Neutrophil (primary cell): Measurements from ENCODE around the gene EXOC3L2.
A peak's percentile ranks its signal among the peaks of the same experiment; 100 is the strongest.

Source experiments
- H3K27ac ChIP-seq: fragments of 200-600 bp; sonication (generic); 2 replicates; pipeline ENCODE4 v1.5.1; 2016; ENCODE audit warnings: mild to moderate bottlenecking, moderate library complexity
- H3K27me3 ChIP-seq: fragments of 200-600 bp; sonication (generic); 2 replicates; pipeline ENCODE4 v1.6.0; 2016; ENCODE audit warnings: mild to moderate bottlenecking
- H3K36me3 ChIP-seq: fragments of 200-600 bp; sonication (generic); 2 replicates; pipeline ENCODE4 v1.5.1; 2017
- H3K4me1 ChIP-seq, 2 experiments: fragments of 200-600 bp in 1 of 2; sonication (generic) in 1 of 2; 1 replicate in 1 of 2; 2 replicates in 1 of 2; pipeline versions ENCODE4 v1.5.1 to v1.6.1; 2013 to 2016; ENCODE audit warnings: low read depth in 1 of 2, low read length in 1 of 2, mild to moderate bottlenecking in 1 of 2, moderate library complexity in 1 of 2; ENCODE audit not compliant: control insufficient read depth in 1 of 2, insufficient read depth in 1 of 2
- H3K4me3 ChIP-seq, 2 experiments: fragments of 200-600 bp in 1 of 2; sonication (generic) in 1 of 2; 1 replicate in 1 of 2; 2 replicates in 1 of 2; pipeline ENCODE4 v1.5.1; 2013 to 2016; ENCODE audit warnings: low read depth in 1 of 2, low read length in 1 of 2, mild to moderate bottlenecking in 1 of 2, moderate library complexity in 1 of 2
- H3K9me3 ChIP-seq: fragments of 200-600 bp; sonication (generic); 2 replicates; pipeline ENCODE4 v1.5.1; 2016
- TF ChIP-seq, protein P1 (sequence below): fragments of 200-600 bp; sonication (generic); IDR thresholded peaks from 2 replicates; pipeline ENCODE4 v1.5.1; 2016; ENCODE audit warnings: antibody characterized with exemption

The EXOC3L2 gene

DNA sequence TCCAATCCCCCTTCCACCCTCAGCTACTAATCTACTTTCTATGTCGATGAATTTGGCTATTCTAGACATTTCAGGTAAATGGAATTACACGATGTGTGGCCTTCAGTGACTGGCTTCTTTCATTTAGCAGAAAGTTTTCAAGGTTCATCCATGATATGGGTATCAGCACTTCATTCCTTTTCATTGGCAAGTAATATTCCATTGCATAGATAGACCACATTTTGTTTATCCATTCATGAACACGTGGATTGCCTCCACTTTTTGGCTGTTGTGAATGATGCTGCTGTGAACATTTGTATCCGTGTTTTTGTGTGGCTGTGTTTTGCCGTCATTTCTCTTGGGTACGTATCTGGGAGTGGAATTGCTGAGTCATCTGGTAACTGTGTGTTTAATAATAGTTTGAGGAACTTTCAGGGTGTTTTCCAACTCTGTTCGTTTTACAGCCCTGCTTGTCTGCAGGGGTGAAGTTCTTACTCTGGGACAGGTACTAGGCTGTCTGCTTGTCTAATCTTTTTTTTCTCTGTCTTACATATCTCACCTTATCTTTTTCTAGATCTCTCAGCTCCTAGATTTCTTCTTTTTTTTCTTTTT is 38.3 kb upstream of the EXOC3L2 start:
- Histone ChIP-seq H3K4me1 (peaks cover 4 to 20% of the 10 kb centered on the region in 2 experiments), H3K36me3 (peaks cover 48% of the 10 kb centered on the region), H3K27me3 (no peaks in the 10 kb centered on the region), H3K27ac (peak overlapping the region; percentile 68), H3K4me3 (no peak overlapping the region), H3K9me3 (no peaks in the 10 kb centered on the region)
- TF ChIP-seq, protein P1, sequence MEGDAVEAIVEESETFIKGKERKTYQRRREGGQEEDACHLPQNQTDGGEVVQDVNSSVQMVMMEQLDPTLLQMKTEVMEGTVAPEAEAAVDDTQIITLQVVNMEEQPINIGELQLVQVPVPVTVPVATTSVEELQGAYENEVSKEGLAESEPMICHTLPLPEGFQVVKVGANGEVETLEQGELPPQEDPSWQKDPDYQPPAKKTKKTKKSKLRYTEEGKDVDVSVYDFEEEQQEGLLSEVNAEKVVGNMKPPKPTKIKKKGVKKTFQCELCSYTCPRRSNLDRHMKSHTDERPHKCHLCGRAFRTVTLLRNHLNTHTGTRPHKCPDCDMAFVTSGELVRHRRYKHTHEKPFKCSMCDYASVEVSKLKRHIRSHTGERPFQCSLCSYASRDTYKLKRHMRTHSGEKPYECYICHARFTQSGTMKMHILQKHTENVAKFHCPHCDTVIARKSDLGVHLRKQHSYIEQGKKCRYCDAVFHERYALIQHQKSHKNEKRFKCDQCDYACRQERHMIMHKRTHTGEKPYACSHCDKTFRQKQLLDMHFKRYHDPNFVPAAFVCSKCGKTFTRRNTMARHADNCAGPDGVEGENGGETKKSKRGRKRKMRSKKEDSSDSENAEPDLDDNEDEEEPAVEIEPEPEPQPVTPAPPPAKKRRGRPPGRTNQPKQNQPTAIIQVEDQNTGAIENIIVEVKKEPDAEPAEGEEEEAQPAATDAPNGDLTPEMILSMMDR = no peak

DNA sequence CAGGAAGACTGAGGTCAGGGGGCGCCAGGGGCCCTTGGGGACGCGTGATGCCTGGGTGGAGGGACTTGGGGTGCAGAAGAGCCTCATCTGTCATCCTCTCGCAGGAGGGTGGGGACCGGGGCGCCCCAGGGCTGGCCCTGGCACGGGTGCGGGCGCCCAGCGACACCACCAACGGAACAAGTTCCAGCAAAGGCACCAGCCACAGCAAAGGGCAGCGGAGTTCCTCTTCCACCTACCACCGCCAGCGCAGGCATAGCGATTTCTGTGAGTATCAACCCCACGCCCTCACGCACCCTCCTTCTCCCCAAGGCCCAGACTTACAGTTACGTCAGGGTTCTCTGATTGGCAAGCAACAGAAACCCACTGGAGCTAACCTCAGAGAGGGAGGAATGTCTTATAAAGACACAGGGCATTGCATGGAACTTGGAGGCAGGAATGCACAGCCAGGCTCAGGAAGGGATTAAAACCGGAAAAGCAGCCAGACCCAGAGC is 35.3 kb upstream of the EXOC3L2 start:
- H3K4me3 ChIP-seq = no peak overlapping the region
- H3K27me3 ChIP-seq = no peaks in the 10 kb centered on the region
- H3K9me3 ChIP-seq = no peaks in the 10 kb centered on the region
- peaks cover 51% of the 10 kb centered on the region for H3K36me3 ChIP-seq
- TF ChIP-seq, protein P1 = no peak
- peaks cover 4 to 20% of the 10 kb centered on the region in 2 experiments for H3K4me1 ChIP-seq
- H3K27ac ChIP-seq = no peak overlapping the region

DNA sequence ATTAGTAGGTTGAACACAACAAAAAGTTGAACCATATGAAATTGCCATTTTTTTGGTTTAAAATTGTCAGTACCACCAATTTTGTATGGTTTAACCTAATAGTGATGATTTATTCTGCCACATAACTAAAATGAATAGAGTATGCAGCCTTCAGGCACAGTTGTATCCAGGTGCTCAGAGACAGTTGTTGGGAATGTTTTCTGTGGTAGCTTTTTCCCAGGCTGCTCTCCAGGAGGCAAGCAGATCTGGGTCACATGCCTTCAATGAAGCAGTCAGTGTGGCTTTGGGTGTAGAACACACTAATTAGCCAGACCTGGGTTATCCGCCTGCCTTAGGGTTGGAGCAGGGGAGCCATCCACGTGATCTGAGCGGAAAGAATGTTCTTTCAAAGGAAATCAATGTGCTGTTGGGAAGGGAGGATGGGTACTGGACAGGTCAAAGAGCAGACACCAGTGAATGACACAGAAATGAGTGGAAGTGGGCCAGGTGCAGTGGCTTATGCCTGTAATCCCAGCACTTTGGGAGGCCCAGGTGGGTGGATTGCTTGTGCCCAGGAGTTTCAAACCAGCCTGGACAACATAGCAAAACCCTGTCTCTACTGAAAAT is 34.5 kb upstream of the EXOC3L2 start:
- H3K4me1 ChIP-seq = peaks cover 4 to 19% of the 10 kb centered on the region in 2 experiments
- TF ChIP-seq, protein P1 = no peak
- no peak overlapping the region for H3K4me3 ChIP-seq
- H3K27me3 ChIP-seq = no peaks in the 10 kb centered on the region
- no peak overlapping the region for H3K27ac ChIP-seq
- H3K9me3 ChIP-seq = no peaks in the 10 kb centered on the region
- peaks cover 56% of the 10 kb centered on the region for H3K36me3 ChIP-seq

DNA sequence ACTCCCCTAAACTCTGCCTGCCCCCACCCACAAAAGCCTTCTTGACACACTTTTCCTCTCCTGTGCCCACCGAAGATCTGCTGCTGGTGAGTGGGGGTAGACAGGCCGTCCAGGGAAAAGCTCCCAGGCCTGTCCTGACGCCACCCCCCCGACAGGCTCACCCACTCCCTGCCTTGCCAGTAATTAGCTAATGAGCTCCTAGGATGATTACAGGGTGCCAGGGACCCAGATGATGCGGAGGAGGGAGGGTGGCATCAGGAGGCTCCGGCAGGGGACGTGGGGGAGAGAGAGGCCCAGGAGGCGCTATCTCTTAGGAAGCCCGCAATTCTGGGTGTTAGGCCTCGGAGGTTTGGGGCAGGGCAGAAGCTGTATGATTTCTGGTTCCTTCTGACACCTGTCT is 32.9 kb upstream of the EXOC3L2 start:
- Histone ChIP-seq H3K4me1 (peaks cover 0 to 3% of the 10 kb centered on the region in 2 experiments), H3K36me3 (peaks cover 72% of the 10 kb centered on the region), H3K27me3 (no peaks in the 10 kb centered on the region), H3K27ac (no peak overlapping the region), H3K9me3 (no peaks in the 10 kb centered on the region), H3K4me3 (no peak overlapping the region)
- TF ChIP-seq, protein P1 = no peak

DNA sequence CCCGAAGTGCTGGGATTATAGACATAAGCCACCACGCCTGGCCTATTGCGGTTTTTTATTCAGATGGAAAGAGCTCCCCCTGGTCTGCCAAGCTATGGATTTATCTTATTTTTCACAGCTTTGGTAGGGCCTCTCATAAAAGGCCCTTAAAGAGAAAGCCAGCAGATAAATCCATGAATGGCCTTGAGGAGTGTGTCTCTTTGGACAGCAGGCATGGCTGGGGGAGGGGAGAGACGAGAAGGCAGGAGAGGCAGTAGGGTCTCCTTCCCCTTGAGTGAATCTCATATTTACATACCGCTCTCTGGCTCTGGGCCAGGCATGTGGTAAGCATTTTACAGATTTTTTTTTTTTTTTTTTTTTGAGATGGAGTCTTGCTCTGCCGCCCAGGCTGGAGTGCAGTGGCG is 31.1 kb upstream of the EXOC3L2 start:
- no peaks in the 10 kb centered on the region for H3K27me3 ChIP-seq
- no peak overlapping the region for H3K4me3 ChIP-seq
- no peak overlapping the region for H3K27ac ChIP-seq
- TF ChIP-seq, protein P1 = no peak
- H3K4me1 ChIP-seq = no peaks in the 10 kb centered on the region
- H3K36me3 ChIP-seq = peaks cover 83% of the 10 kb centered on the region
- no peaks in the 10 kb centered on the region for H3K9me3 ChIP-seq
